ENCODE results near the gene HSPB7. TPM values are rescaled to one million over a fixed set of nuclear protein-coding genes. Genes with fewer than 3 reads are reported as not detected.
"Not testable (repeated sequence)": the region's sequence is repeated elsewhere in the genome, so short reads cannot be mapped to it uniquely, and the experiment has no call there.

HSPB7 gene
- total RNA-seq (2014; rRNA removed; shearing (Covaris generic)), result 0.66 TPM in 1 of 2 replicates, not detected in the other
- 0.29 and 1.4 TPM in 2 replicates for polyA plus RNA-seq (2015; cell fraction: cytosol; rRNA removed)
- polyA plus RNA-seq (2015; cell fraction: nucleus; rRNA removed), result 0.07 TPM in 1 of 2 replicates, not detected in the other

- in situ Hi-C loops (cut with HindIII; ENCODE audit: low pct_unique_long_range_greater_than_20kb, low sequenced_read_pairs), result no loop called here
- no peak for DNase-seq (ENCODE audit: low read depth, low spot score)
These were observed at the start of gene HSPB7 for GRCh38 chr1:16017461-16018303. Gene HSPB7 (minus strand): TSS chr1:16018043. CDS start chr1:16017963, 80 bp downstream.

GRCh38 chr1:16067127-16067768 lies 49.4 kb upstream of the HSPB7 start:
- in situ Hi-C loops (cut with HindIII; ENCODE audit: low pct_unique_long_range_greater_than_20kb, low sequenced_read_pairs), result no loop called here
- DNase-seq (ENCODE audit: low read depth, low spot score), result no peak

- in situ Hi-C loops (cut with HindIII; ENCODE audit: low pct_unique_long_range_greater_than_20kb, low sequenced_read_pairs), result no loop called here
- DNase-seq (ENCODE audit: low read depth, low spot score), result no peak
These were observed 48.4 kb upstream of the HSPB7 start for GRCh38 chr1:16066245-16066644.

- in situ Hi-C loops (cut with HindIII; ENCODE audit: low pct_unique_long_range_greater_than_20kb, low sequenced_read_pairs), result no loop called here
- no peak for DNase-seq (ENCODE audit: low read depth, low spot score)
These were observed 47.4 kb upstream of the HSPB7 start for GRCh38 chr1:16065269-16065576.

GRCh38 chr1:16064536-16065268 lies 46.9 kb upstream of the HSPB7 start:
- DNase-seq (ENCODE audit: low read depth, low spot score), result no peak
- in situ Hi-C loops (cut with HindIII; ENCODE audit: low pct_unique_long_range_greater_than_20kb, low sequenced_read_pairs), result no loop called here

- in situ Hi-C loops (cut with HindIII; ENCODE audit: low pct_unique_long_range_greater_than_20kb, low sequenced_read_pairs), result no loop called here
- no peak for DNase-seq (ENCODE audit: low read depth, low spot score)
These were observed 46.1 kb upstream of the HSPB7 start for GRCh38 chr1:16063921-16064320.

GRCh38 chr1:16063226-16063829 lies 45.5 kb upstream of the HSPB7 start:
- in situ Hi-C loops (cut with HindIII; ENCODE audit: low pct_unique_long_range_greater_than_20kb, low sequenced_read_pairs), result no loop called here
- DNase-seq (ENCODE audit: low read depth, low spot score), result no peak

- DNase-seq (ENCODE audit: low read depth, low spot score); in situ Hi-C loops (cut with HindIII; ENCODE audit: low pct_unique_long_range_greater_than_20kb, low sequenced_read_pairs): not testable (repeated sequence)
These were observed 44.8 kb upstream of the HSPB7 start for GRCh38 chr1:16062687-16063075.

GRCh38 chr1:16061989-16062686 lies 44.3 kb upstream of the HSPB7 start:
- in situ Hi-C loops (cut with HindIII; ENCODE audit: low pct_unique_long_range_greater_than_20kb, low sequenced_read_pairs); DNase-seq (ENCODE audit: low read depth, low spot score): not testable (repeated sequence)

- in situ Hi-C loops (cut with HindIII; ENCODE audit: low pct_unique_long_range_greater_than_20kb, low sequenced_read_pairs), result no loop called here
- DNase-seq (ENCODE audit: low read depth, low spot score), result no peak
These were observed 43.4 kb upstream of the HSPB7 start for GRCh38 chr1:16061266-16061665.

GRCh38 chr1:16058394-16059120 lies 40.7 kb upstream of the HSPB7 start:
- DNase-seq (ENCODE audit: low read depth, low spot score); in situ Hi-C loops (cut with HindIII; ENCODE audit: low pct_unique_long_range_greater_than_20kb, low sequenced_read_pairs): not testable (repeated sequence)

- DNase-seq (ENCODE audit: low read depth, low spot score); in situ Hi-C loops (cut with HindIII; ENCODE audit: low pct_unique_long_range_greater_than_20kb, low sequenced_read_pairs): not testable (repeated sequence)
These were observed 39.6 kb upstream of the HSPB7 start for GRCh38 chr1:16057314-16057915.

- DNase-seq (ENCODE audit: low read depth, low spot score); in situ Hi-C loops (cut with HindIII; ENCODE audit: low pct_unique_long_range_greater_than_20kb, low sequenced_read_pairs): not testable (repeated sequence)
These were observed 38.7 kb upstream of the HSPB7 start for GRCh38 chr1:16056521-16056912.

- in situ Hi-C loops (cut with HindIII; ENCODE audit: low pct_unique_long_range_greater_than_20kb, low sequenced_read_pairs), result no loop called here
- peak; percentile 85 for DNase-seq (ENCODE audit: low read depth, low spot score)
These were observed 38.0 kb upstream of the HSPB7 start for GRCh38 chr1:16055613-16056520.
